Activated T-helper 1 cell treated with anti-CD3 and anti-CD28 coated beads, Interleukin-12 subunit alpha, Interleukin-12 subunit beta, Interleukin-2, Interleukin-4 antibody, amounts not matched to agents 30 ng/mL and 10 ng/mL and 1 ng/mL, durations not matched to agents 14 hours and 24 hours and 36 hours (primary cell): ENCODE data around the gene DNLZ. TPM values are rescaled to one million over a fixed set of nuclear protein-coding genes. Genes with fewer than 3 reads are reported as not detected.
A peak's percentile ranks its signal among the peaks of the same experiment; 100 is the strongest.
"Not testable (repeated sequence)": the region's sequence is repeated elsewhere in the genome, so short reads cannot be mapped to it uniquely, and the experiment has no call there.

Experiments
- DNase-seq: peaks from one replicate; pipeline ENCODE4 v3.0.0; 2021; ENCODE audit warnings: low spot score
- H3K27ac Mint-ChIP-seq: one replicate; pipeline ENCODE4 v1.8.0; 2021; ENCODE audit warnings: mild to moderate bottlenecking, mixed read lengths
- H3K27me3 Mint-ChIP-seq: one replicate; pipeline ENCODE4 v1.8.0; 2022; ENCODE audit warnings: mild to moderate bottlenecking, moderate library complexity, mixed read lengths; ENCODE audit not compliant: insufficient read depth
- H3K36me3 Mint-ChIP-seq: one replicate; pipeline ENCODE4 v1.8.0; 2021; ENCODE audit warnings: low read depth, mixed read lengths
- H3K4me1 Mint-ChIP-seq: one replicate; pipeline ENCODE4 v1.8.0; 2021; ENCODE audit warnings: low read depth, mixed read lengths
- H3K4me3 Mint-ChIP-seq: one replicate; pipeline ENCODE4 v1.8.0; 2021; ENCODE audit warnings: mild to moderate bottlenecking, moderate library complexity, mixed read lengths
- H3K9me3 Mint-ChIP-seq: one replicate; pipeline ENCODE4 v1.8.0; 2021; ENCODE audit warnings: mixed read lengths
- intact Hi-C: fragments of 100-400 bp; cut with micrococcal nuclease; formaldehyde crosslinking; loops from one replicate; pipeline ENCODE4 v1.15.1; 2024
- total RNA-seq: library from RNA; stranded (reverse); gene quantifications from 2 replicates; pipeline ENCODE4 v1.2.3, GENCODE V29; 2022

Gene DNLZ
- total RNA-seq = 35.2 TPM in 2 replicates

DNA sequence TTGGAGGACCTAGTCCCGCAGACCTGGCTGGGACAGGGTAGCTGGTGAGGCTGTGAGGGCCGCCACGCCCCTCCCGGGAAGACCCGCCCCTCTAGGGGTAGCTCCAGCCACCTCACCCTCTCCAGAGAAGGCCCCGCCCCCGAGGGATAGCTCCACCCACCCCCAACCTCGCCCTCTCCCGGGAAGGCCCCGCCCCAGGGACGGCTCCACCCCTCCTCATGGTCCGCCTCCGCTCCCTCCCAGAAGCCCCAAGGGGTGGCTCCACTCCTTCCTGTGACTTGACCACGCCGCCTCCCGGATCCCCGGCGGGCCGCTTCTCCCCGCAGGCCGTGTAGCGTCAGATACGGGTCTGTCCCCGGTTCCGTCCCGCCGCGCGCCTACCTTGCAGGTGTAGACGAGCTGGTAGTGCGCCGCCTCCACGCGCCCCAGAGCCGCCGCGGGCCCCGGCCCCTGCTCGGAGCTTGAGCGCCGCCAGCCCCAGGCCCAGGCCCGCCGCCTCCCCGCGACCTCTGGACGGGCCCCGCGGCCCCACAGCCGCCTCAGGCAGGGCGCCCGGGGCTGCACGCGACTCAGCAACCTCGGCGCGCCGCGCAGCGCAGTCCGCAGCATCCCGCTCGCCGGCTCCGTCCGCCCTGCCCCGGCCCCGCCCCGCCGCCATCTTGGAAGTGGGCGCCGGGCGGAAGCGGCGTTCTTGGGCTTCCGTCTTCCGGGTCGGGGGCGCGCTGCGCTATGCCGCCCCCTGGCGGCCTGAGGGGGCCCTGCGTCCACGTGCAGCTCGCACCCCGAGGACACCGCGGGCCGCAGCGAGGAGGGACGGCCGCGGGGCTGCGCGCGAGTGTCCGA lies at the start of gene DNLZ:
DNLZ (minus strand) TSS at position 639 of the 843 bp plus-strand sequence; CDS start at position 609, 30 bp downstream.
- H3K4me1 Mint-ChIP-seq = peaks cover 6% of the 10 kb centered on the region

DNA sequence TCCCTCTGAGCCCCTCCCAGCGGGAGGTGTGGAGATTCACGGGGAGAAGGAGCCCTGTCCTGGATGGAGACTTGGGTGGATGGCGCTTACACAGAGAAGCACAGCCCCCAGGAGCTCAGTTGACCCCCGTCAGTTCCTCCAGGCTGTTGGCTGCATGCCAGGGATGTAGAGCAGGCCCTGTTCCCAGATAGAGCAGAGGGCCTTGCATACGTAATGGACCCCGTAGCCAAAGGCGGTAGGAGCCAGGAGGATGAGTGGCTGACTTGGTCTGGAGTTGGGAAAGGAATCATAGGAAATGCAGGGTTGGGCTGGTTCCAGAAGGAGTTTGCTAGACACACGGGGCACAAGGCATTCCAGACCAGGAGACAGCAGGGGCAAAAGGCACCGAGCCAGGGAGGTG lies 49.4 kb upstream of the DNLZ start:
- Mint-ChIP-seq H3K4me3 (no peak overlapping the region), H3K36me3 (peaks cover 49% of the 10 kb centered on the region), H3K4me1 (peaks cover 35% of the 10 kb centered on the region), H3K9me3 (no peaks in the 10 kb centered on the region), H3K27me3 (peaks cover 3% of the 10 kb centered on the region), H3K27ac (no peak overlapping the region)
- intact Hi-C loops = no loop called here
- DNase-seq = no peak

More for the DNA sequence above, at the start of gene DNLZ:
- H3K36me3 Mint-ChIP-seq = peaks cover 4% of the 10 kb centered on the region
- no peaks in the 10 kb centered on the region for H3K9me3 Mint-ChIP-seq
- H3K27me3 Mint-ChIP-seq = no peaks in the 10 kb centered on the region
- DNase-seq = peak; percentile 91
- H3K27ac Mint-ChIP-seq = peak within 1 kb of the TSS; percentile 79
- intact Hi-C loops = loop anchor here (1.0 to 2.0 kb wide), 9 partner anchors 21 to 723 kb away; partner anchors contain the start of genes ENTR1, INPP5E, MAN1B1 and PMPCA
- peak within 1 kb of the TSS; percentile 83 for H3K4me3 Mint-ChIP-seq

DNA sequence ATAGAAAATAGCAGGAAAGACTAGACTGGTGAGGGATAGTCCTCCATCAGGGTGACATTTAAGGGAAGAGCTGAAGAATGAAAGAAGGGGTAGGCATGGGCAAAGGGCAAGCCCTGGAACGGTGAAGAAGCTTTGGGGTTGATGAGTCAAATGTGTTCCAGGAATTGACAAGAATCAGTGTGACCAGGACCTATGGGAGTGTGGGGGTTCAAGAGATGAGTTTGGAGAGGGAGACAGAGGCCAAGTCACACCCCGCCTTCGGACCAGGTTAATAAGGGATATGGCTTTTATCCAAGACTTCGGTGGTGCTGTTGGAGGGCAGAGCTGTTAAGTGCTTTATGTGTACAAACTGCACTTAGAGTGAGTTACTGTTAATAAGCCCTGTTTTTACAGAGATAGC lies 47.8 kb upstream of the DNLZ start:
- intact Hi-C loops = loop anchor here (2.0 kb wide), 1 partner anchor 71 kb away; the partner anchor contains the start of gene SEC16A
- H3K4me1 Mint-ChIP-seq = peaks cover 35% of the 10 kb centered on the region
- no peak for DNase-seq
- H3K27ac Mint-ChIP-seq = peak overlapping the region; percentile 94
- H3K4me3 Mint-ChIP-seq = peak overlapping the region; percentile 97
- H3K9me3 Mint-ChIP-seq = no peaks in the 10 kb centered on the region
- peaks cover 50% of the 10 kb centered on the region for H3K36me3 Mint-ChIP-seq
- H3K27me3 Mint-ChIP-seq = peaks cover 3% of the 10 kb centered on the region

DNA sequence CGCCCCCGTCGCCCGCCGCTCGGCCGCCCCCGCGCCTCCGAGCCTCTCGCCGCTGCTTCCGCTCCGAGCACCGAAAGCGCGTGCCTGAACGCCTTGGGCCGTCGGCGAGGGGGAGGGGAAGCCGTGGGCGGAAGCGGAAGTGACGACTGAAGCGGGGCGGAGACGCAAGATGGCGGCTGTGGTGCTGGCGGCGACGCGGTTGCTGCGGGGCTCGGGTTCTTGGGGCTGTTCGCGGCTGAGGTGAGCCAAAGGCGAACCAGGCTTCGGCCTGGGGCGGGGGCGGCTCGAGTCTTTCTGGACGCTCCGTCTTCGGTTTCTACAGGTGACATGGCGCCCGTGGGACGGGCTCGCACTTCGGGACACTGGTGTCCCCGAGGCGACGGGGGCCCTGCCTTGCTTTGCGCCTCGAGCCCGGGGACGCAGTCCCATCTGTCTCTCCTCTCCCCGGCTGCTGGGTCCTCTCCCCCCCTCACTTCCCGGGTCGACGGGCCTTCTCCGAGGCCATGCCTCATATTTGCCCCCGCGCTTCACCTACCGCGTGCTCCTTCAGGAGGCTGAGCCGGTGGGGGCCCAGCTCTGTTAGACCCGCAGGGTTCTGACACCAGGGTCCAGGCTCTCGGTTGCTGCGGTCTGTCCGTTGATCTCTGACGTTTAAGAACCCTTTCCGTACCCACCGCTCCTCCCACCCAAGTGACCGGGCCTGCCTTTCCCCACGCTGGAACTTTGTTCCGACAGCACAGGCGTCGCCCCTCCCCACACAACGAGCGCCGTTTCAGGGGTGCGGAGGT lies 47.1 kb upstream of the DNLZ start, which contains the start of the genes ENTR1 and PMPCA:
ENTR1 (minus strand) TSS at position 115 of the 788 bp plus-strand sequence. CDS start 217 bp downstream, outside the sequence.
PMPCA (plus strand) TSS at position 159 of the 788 bp plus-strand sequence; CDS start at position 170, 11 bp downstream.
- H3K27ac Mint-ChIP-seq = peak within 1 kb of the TSS; percentile 94

DNA sequence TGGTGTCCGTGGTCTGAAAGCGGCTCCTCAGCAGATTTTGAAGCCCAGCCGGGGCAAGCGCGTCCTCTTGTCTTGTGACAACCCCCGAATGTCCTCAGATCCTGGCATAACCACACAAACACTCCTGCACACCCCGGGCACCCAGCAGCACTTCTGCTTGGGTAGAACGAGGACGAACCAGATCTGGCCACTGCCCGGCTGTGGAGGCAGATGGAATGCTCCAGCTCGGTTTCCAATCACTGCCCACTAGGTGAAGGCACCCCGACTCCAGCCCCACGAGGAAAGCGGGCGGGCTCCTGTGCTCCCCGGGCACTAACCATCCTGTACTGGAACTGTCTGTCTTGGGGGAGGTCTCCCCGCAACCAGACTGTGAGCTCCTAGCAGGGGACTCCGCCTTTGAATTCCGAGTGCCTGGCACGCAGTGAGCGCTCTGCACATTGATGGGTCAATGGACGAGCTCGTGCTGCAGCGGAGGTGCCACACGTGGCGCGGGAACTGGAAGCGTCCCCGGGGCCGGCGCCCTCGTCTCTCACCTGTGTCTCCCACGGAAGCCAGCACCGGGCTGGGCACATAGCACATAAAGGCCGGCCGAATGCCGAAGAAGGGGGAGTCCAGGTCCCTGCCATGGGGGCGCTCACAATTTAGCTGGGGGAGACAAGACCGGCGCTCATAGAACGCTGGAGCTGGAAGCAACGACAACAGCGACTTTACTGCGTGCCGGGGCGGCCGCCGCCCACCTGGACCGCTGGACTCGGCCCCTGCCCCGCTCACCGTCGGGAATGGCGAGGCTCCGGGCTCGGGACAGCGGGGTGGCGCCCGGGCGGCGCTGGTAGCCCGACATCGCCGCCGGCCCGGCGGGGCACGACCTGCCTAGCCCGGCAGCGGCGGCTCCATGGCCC lies 46.3 kb upstream of the DNLZ start:
- Mint-ChIP-seq H3K27ac (peak overlapping the region; percentile 92), H3K9me3 (no peaks in the 10 kb centered on the region), H3K27me3 (peaks cover 3% of the 10 kb centered on the region), H3K4me1 (peaks cover 40% of the 10 kb centered on the region), H3K4me3 (peak overlapping the region; percentile 90), H3K36me3 (peaks cover 57% of the 10 kb centered on the region)
- DNase-seq = peak; percentile 9
- intact Hi-C loops = loop anchor here (1.0 to 2.0 kb wide), 4 partner anchors 10 to 73 kb away; partner anchors contain the start of genes DNLZ, INPP5E, SEC16A and SNAPC4

More for the DNA sequence above, 47.1 kb upstream of the DNLZ start, which contains the start of the genes ENTR1 and PMPCA:
- peaks cover 50% of the 10 kb centered on the region for H3K36me3 Mint-ChIP-seq
- peaks cover 35% of the 10 kb centered on the region for H3K4me1 Mint-ChIP-seq
- DNase-seq = peak; percentile 93
- intact Hi-C loops = loop anchor here (1.0 to 2.0 kb wide), 4 partner anchors 10 to 72 kb away; partner anchors contain the start of genes DNLZ, INPP5E, SEC16A and SNAPC4
- H3K9me3 Mint-ChIP-seq = no peaks in the 10 kb centered on the region
- peaks cover 3% of the 10 kb centered on the region for H3K27me3 Mint-ChIP-seq
- H3K4me3 Mint-ChIP-seq = peak within 1 kb of the TSS; percentile 97

DNA sequence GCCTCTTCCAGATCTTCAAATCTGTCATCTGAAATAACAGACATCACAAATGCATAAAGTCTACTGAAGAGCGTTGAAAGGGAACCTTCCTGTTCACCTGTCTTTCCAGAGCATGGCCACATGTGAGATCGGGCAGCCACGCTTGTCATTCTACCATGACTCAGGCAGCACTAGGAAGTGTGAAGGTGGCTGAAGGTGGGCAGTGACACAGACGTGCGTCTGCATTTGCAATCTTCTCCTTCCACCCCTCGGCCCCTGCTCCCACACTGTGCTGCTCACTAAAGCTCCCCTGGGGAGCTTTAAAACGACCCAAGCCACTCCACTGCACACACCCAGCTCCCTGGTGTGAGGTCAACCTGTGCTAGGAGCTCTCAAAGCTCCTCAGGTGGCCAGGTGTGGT lies 44.4 kb upstream of the DNLZ start:
- Mint-ChIP-seq H3K4me3 (peak overlapping the region; percentile 3), H3K9me3 (no peaks in the 10 kb centered on the region), H3K27me3 (peaks cover 3% of the 10 kb centered on the region), H3K27ac (no peak overlapping the region), H3K36me3 (peaks cover 57% of the 10 kb centered on the region), H3K4me1 (peaks cover 51% of the 10 kb centered on the region)
- DNase-seq = no peak
- intact Hi-C loops = no loop called here

DNA sequence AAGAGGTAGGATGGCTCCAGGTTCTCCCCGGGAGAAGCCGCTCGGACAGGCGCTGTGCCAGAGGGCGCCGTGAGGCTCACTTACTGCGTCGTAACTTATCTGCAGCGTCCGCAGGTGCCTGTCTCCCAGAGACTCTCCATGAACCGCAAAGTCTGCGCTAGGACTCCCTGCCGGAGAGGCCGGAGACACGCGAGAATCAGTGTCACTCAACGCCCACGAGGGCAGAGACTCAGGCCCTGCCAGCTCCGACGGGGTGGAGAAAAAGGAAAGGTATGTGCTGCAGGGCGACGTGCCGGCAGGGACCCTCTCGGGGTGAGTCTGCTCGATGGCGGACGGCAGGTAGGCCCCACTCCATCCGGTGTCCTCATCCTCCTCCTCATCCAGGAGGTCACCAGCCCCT lies 43.5 kb upstream of the DNLZ start:
- DNase-seq, H3K27me3 Mint-ChIP-seq, H3K27ac Mint-ChIP-seq, intact Hi-C loops, H3K9me3 Mint-ChIP-seq: not testable (repeated sequence)
- Mint-ChIP-seq H3K4me1 (peaks cover 54% of the 10 kb centered on the region), H3K4me3 (peak overlapping the region; percentile 15), H3K36me3 (peaks cover 57% of the 10 kb centered on the region)

DNA sequence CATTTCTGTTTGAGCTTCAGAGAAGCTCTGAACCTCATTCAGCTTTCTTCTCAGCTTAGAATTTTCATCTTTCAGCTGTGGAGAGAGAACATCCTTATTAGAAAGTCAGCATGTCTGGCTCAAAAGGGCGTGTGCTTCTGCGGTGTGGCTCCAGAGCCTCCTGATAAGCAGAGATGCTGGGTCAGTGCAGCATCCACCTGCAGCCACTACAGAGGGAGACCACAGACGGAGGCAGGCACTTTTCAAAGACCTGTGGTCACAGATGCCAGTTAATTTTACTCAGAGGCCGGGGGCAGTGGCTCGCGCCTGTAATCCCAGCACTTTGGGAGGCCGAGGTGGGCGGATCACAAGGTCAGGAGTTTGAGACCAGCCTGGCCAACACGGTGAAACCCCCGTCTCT lies 42.4 kb upstream of the DNLZ start:
- H3K36me3 Mint-ChIP-seq = peaks cover 54% of the 10 kb centered on the region
- DNase-seq, H3K27me3 Mint-ChIP-seq, H3K9me3 Mint-ChIP-seq, intact Hi-C loops, H3K27ac Mint-ChIP-seq: not testable (repeated sequence)
- peak overlapping the region; percentile 11 for H3K4me3 Mint-ChIP-seq
- H3K4me1 Mint-ChIP-seq = peaks cover 43% of the 10 kb centered on the region

DNA sequence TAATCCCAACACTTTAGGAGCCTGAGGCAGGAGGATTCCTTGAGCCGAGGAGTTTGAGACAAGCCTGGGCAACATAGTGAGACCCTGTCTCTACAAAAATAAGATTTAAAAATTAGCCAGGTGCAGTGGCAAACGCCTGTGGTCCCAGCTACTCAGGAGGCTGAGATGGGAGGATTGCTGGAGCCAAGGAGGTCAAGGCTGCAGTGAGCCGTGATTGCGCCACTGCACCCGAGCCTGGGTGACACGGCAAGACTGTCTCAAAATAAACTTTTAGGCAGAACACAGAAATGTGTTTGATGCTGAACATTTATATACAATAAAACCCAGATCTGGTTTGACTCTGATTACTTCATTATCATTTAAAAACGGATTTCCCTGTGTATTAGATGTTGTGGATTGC lies 41.9 kb upstream of the DNLZ start:
- peaks cover 42% of the 10 kb centered on the region for H3K4me1 Mint-ChIP-seq

DNA sequence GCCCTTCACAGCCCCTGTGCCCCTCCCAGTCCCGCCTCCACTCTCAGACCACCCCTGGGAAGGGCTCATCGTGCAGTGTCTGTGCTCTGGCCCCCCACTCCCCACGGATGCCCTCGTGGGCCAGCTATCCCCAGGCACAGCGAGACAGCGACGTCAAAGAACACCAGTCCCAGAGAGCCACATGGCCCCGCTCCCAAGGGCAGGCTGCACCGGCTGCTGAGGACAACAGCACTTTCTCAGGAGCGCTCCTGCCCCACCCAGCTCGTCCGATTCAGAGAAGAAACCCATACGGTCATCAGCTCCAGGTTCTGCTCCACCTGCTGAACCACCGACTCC lies 41.2 kb upstream of the DNLZ start:
- Mint-ChIP-seq H3K27me3 (peaks cover 3% of the 10 kb centered on the region), H3K36me3 (peaks cover 54% of the 10 kb centered on the region), H3K9me3 (no peaks in the 10 kb centered on the region), H3K27ac (peak overlapping the region; percentile 79), H3K4me3 (peak overlapping the region; percentile 65), H3K4me1 (peaks cover 39% of the 10 kb centered on the region)
- intact Hi-C loops = loop anchor here (5.0 kb wide), 1 partner anchor 497 kb away; the partner anchor contains the start of gene CAMSAP1
- no peak for DNase-seq

More for the DNA sequence above, 41.9 kb upstream of the DNLZ start:
- DNase-seq = no peak
- Mint-ChIP-seq H3K36me3 (peaks cover 54% of the 10 kb centered on the region), H3K27me3 (peaks cover 3% of the 10 kb centered on the region), H3K4me3 (peak overlapping the region; percentile 11), H3K27ac (no peak overlapping the region), H3K9me3 (no peaks in the 10 kb centered on the region)
- intact Hi-C loops = no loop called here

DNA sequence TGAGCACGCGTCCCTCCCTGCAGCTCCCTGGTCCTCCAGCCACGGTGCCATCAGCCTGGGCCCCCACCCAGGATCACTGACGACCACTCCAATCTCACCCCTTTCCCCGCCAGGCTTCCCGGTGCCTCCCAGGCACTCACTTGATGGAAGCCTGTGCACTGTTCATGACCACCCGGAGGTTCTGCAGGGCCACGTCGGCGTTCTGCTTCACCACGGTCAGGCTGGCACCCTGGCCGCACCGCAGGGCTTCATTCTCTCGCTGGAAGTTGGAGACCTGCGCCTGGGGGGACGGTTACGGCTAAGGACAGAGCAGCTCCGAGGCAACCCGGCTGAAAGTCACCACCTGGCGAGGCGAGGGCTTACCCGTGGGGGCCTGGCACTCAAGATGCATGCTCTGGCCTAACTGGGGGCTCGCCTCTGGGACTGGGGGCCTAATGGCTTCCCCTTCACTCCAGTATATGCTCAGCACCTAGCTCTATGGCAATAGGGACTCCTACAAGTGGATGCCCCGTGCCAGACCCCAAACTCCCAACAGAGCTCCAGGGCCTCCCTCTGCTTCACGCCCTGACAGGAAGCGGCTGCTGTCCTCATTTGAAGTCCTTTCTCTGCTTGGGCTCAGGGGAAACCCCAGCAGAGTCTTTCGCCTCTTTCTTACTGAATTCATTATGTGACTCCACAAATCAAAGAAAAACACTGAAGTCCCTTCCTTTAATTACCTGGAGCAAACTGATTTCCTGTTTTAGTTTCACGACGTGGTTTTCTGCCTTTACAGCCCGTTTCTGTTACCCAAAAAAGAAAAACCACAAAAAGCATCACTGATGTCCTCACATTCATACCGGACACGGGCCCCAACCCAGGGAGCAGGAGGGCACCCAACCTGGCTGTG lies 40.6 kb upstream of the DNLZ start:
- Mint-ChIP-seq H3K27ac (peak overlapping the region; percentile 79), H3K9me3 (no peaks in the 10 kb centered on the region), H3K4me1 (peaks cover 38% of the 10 kb centered on the region), H3K27me3 (peaks cover 3% of the 10 kb centered on the region), H3K4me3 (peak overlapping the region; percentile 65), H3K36me3 (peaks cover 55% of the 10 kb centered on the region)
- DNase-seq = peak; percentile 40
- intact Hi-C loops = loop anchor here (5.0 kb wide), 1 partner anchor 497 kb away; the partner anchor contains the start of gene CAMSAP1
